SIG-M5 treated with dmso at 0.1 percent for 504 hours (cell line): Measurements from ENCODE around the gene GALNT2.
A peak's percentile ranks its signal among the peaks of the same experiment; 100 is the strongest.

Experiments
- DNase-seq: peaks from one replicate; lab custom pipeline; 2025; ENCODE audit not compliant: unreplicated experiment; lab: John Stamatoyannopoulos, UW

The GALNT2 gene

DNA sequence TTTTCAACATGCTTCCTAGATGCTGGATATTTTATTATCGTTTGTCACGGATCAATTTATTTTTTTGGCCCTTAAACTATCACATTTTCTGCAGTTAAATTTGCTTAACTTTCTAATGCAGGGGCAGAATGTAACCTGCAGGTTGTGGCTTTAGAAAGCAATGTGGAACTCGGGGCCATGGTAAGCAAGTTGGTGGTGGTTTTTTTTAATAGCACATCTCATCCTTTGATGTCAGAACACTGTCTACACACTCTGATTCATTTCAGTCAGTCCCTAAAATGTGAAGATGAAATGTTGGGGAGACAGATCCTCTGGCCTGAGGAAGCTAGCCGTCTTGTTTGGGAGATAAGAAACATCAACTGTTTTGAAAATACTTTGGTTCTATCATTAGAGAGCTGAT lies 89.5 kb downstream of the GALNT2 start:
- DNase-seq = no peak

DNA sequence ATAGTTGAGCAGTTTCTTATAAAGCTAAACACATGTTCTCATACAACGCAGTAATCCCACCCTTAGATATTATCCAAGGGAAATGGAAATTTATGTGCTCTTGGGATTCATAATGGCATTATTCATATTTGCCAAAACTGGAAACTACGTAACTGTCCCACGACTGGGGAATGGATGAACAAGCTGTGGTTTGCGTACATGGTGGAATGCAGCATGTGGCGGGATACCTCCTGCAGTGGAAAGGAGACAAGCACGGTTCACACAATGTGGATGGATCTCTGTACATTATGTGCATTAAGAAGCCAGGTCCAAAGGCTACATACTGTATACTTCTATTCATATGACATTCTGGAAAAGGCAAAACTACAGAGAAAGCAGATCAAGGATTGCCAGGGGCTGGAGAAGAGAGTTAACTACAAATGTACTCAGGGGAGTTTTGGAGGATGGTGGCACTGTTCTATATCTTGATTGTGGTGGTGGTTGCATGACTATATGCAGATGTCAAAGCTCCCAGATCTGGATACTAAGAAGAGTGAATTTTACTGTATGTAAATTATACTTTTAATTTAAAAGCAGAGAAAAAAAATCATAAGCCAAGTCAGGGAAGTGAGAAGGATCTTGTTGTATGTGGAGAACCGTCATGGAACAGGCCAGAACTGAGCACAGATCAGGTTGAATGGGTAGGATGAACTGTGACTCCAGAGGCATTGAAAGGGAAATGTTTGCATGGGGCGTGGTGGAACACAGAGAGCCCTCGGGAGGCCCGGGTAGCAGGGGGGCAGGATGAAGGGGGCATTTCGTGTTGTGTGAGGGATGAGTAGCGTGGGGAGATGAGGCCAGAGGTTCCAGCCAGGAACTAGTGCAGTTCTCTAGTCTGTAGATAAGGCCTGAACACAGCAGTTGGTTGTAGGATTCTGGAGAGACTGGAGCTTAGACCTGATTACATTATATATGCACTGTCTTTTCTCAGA lies 90.7 kb downstream of the GALNT2 start:
- DNase-seq = no peak

DNA sequence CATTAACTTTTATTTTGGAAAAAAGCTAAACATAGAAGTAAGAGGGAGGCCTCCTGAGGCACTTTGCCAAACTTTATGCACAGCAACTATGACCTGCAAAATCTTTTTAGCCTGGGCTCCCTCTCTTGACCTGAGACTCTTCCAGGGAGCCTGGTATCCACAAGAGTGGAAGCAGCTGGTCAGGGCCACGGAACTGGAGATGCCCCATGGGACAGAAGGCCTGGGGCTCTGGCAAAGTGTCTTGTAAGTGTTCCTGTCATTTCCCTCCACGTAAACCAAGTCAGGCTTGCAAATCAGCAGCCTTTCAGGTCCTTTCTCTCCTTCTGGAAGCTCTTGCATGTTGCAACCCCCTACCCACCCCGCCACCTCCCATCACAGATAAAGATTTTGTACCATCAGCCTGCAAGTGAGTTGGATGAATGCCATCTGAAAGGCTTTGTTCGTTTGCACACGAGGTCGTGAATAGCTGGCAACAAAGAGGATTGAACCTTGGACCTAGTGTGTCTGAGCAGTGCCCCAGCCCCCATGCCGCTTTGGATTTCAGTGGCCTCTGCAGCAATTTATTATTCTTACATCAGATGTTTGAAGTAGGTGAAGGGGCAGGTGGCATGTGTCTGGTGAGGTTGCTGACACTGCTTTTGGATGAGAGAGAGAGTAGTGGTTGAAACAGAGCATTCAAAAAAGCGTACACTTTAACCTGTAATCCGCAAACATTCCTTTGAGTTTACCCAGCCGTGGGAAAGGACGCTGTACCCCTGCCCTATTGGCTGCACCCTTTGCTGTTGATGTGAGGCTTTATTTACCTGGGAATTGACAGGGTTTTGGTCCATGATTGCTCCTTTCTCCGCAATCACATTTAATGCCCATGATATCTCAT lies 91.6 kb downstream of the GALNT2 start:
- DNase-seq = no peak

DNA sequence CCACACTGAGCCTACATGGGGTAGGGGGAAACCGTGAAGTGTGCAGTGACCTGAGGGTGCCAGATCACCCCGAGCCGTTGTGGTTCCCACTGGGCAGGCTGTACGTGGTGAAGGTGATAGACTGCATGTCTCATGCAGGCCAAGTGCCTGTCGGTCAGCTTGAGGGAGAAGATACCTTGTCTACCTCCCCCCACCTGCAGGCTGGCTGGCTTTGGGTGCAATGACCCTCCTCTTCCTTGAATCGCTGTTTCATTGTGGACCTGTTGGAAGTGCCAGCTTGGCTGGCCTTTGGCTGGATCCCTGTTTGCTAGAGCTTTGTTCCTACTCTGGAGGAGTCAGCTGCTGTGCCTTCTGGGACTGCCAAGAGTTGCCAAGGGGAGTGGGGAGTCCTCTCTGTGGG lies 92.5 kb downstream of the GALNT2 start:
- no peak for DNase-seq

DNA sequence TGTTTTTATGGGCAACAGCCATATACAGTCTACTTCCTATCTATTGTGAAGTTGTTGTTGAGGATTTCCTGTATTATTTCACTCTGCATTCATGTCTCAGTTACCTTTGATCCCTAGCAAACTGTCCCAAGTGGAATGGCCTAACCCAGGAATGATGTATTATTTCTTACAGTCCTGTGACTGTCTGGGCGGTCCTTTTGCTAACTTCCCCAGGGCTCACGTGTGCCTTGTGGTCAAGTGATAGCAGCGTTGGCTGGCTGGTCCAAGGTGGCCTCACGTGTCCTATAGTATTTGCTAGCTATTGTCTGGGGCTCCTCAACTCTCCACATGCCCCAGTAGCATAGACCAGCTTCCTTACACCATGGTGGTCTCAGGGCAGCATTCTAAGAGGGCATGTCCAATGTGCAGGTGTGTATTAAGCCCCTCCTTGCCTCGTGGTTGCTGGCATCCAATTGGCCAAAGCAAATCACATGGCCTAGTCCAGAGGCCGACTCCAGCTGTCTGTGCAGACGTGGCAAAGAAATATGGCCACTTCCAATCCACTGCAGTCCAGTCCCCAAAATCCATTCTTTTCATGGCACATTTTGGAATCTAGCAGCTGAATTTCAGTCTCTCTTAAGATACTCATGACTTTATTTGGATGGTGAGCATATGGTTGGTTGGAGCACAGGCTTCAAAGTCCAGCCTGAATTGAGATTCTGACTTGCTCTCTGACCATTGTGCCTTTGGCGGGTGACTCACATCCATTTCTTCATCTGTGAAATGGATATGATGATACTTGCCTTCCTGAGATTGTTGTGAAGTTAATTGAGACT lies 94.1 kb downstream of the GALNT2 start:
- DNase-seq = no peak

DNA sequence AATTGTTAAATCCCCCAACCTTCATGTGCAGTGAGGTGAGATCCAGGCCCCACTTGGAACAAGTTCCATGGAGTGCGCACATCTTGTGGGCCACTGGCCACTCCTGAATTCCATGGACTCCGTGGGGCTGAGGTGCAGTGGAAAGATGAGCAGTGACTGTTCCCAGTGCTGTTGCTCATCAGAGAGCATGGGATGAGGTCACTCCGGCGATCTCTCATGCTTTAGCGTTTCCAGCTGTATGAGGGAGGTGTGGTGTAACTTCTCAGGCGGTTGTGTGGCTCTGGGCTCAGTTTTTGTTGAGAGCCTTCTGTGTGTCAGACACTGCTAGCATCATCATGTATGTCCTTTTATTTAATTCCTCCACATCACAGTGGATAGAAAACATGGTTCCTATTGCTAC lies 96.2 kb downstream of the GALNT2 start:
- no peak for DNase-seq

DNA sequence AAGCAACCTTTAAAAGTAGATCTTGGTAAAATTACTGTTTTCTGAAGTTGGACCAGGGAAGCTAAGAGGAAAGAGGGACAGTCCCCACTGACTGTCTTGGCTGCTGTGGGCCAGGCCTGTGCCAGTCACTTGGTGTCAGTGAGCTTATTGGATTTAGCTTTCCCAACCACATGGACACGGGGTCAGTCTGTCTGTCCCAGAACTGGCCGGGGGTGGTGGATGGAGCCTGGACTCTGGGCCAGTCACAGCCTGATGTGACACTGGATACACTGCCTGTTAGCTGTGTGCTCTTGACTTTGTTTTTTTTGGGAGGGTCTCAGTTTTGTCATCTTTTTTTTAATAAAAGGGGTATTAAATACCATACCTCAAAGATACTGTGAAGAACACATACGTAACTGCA lies 96.7 kb downstream of the GALNT2 start:
- DNase-seq = no peak

DNA sequence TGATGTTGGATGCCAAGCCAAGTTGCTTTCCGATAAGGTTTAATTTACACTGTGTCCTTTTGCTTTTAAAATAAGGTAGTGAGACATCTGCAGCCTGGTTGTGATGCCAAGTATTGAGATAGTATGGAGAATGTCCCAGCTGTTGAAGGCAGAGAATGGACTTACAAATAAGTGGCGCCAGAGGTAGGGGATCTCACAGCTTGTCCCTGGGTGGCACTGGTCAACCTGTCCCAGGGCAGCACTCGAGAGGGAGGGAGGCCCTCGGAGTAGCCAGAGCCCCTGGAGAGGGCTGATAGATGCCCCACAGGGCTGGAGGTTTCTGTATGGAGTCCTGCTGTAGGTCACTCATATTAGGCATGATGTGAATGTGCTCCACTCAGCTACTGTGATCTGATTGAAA lies 98.5 kb downstream of the GALNT2 start:
- no peak for DNase-seq

DNA sequence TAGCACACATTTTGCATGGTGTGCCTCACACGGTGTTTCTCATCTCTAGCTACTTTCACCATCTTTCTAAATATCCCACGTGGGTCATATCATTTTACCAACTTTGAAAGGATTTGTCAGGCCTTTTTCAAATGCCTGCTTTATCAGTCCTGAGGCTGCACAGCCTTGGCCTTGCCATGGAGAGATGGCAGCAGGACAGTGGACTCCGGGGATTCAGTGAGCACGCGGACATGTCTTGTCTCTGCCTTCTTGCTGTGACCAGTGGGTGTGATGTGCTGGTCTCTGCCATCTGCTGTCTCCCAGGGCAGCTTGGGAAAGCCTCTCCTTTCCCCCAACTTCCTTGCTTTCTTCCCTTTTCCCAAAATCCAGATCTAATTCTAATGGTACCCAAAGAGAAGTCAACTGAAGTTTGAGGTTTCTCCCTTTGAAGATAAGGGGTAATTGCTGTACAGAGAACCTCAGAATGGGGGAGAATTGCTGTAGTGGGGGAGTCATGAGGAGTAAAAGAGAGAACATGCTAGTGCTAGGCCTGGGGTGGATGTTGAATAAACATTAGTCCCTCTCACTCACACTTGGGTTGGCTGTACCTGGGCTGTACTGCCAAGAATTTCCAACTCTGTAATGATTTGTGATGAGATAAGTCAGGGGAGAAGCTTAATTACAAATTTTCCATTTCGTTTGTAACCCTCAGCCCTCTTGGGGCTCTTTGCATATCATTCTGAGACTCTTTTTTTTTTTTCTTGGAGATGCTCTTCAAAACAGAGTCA lies 99.5 kb downstream of the GALNT2 start:
- DNase-seq = no peak

DNA sequence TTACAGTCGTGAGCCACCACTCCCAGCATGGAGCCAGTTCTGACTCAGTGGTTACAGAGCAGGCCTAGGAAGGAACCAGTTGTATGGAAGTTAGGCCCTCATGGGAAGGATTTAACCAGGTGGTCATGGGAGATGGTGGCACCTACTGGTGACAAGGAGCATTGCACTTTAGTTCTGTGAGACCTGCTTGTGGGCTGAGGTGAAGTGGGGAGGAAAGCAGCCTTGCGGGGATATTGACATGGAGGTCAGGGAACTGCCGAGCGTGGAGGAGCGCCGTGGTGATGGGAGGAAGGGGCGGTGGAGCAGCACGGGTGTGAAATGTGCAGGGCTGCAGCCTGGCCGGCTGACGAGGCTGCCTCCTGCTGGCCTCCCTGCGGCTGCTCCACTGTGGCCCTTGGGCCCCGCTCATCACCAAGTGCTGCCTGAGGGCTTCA lies 100.4 kb downstream of the GALNT2 start:
- peak; percentile 61 for DNase-seq

DNA sequence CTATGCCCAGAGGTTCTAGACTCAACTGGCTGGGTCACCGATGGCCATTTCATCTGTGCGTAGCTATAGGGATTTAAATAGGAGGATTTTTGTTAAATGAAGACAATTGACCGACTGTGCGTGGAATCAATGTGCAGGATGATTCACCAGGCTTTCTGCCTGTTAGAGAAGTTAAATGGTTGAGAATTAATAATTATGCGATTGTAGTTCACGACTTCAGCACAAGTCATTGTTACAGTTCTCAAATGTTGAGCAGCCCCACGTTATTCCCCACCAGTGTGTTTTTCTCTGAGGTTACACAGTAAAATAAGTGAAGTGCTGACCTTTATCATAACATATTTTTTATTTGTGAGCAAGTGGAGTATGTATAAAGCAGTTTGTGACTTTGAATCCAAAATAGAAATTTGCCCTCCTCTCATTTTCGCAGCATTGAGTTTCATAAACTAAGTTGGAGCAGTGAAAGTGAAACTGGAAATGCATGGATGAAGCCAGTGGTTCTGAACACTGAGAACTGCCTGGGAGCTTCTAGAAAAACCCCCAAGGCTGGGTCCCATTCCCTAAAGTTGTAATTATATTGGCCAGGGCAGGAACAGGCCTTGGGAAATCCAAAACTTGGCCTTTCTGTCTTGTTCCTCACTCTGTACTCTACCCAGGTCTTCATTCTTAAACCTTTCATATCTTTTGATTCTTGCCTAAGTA lies 102.6 kb downstream of the GALNT2 start:
- no peak for DNase-seq

DNA sequence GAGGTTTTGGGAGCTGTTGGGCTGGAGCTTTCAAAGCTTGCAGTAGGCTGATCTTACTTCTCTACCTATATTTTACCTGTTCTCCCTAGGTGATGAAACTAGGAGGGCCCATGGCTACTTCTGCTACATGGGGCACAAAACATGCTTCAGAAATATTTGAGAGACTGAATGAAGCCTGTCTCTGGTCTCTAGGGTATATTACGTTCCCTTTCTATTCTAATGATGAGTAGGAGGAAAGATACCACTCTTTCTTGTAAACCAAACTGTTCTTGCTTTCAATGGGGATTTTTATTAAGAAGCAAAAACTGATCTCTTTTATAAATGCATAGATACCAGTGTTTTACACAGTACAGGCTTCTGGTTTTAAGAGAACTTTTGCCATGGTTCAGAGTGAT lies 103.1 kb downstream of the GALNT2 start:
- DNase-seq = no peak

DNA sequence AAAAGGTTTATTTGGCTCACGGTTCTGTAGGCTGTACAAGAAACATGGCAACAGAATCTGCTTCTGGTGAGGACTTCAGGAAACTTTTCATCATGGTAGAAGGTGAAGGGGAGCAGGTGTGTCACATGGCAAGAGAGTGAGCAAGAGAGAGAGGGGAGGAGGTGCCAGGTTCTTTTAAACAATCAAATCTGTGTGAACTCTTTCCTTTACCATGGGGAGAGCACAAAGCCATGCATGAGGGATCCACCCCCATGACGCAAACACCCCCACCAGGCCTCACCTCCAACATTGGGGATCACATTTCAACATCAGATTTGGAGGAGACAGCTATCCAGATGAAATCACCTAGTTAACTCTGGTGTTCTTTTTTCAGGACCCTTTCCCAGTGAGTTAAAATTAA lies 103.6 kb downstream of the GALNT2 start:
- DNase-seq = no peak

DNA sequence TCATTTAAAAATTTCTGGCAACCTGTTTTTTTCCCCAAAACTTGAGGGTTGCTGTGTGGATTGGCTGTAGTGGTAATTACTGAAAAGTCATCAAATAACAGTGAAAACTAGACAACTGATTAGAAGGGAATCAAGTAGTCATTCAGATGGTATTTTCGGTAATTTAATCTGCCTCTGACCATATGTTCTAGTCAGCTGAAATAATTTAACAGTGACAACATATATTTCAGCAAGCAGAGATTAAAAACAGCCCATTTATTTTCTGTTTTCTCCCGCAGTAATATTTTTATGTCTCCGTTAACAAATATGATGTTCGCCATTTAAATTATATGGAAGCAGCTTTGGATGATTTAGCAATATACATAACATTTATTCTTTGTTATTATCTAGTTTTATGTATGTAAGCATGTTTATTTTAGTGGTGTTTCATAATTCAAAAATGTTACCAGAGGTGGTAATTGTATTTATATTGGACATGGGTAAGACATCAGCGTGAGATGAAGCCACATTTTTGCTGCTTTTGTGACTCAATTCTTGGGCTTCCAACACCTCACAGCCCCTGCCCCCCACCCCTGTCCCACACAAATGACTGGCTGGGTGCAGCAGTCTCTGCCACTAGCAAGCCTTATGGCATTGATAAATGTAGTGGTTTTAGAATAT lies 104.4 kb downstream of the GALNT2 start:
- no peak for DNase-seq

DNA sequence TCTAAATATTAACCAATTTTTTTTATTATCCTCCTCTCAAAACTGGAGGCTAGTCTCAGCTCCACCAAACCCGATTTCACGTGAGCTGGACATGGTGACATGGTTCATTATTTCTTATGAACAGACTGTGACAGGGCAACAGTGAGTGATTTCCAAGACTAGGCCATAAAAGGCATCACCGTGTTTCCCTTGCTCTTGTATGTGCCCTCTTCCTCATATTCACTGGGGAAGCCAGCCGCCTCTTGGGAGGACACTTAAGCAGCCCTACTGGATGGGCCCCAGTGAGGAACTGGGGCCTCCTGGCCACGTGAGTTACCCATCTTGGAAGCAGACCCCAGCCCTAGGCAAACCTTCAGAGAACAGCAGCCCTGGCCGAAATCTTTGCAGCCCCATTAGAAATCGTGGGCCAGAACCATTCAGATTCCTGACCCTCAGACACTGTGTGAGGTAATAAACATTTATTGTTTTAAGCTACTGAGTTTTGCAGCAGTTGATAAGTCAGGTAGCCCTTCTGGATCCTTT lies 105.0 kb downstream of the GALNT2 start:
- DNase-seq = no peak

DNA sequence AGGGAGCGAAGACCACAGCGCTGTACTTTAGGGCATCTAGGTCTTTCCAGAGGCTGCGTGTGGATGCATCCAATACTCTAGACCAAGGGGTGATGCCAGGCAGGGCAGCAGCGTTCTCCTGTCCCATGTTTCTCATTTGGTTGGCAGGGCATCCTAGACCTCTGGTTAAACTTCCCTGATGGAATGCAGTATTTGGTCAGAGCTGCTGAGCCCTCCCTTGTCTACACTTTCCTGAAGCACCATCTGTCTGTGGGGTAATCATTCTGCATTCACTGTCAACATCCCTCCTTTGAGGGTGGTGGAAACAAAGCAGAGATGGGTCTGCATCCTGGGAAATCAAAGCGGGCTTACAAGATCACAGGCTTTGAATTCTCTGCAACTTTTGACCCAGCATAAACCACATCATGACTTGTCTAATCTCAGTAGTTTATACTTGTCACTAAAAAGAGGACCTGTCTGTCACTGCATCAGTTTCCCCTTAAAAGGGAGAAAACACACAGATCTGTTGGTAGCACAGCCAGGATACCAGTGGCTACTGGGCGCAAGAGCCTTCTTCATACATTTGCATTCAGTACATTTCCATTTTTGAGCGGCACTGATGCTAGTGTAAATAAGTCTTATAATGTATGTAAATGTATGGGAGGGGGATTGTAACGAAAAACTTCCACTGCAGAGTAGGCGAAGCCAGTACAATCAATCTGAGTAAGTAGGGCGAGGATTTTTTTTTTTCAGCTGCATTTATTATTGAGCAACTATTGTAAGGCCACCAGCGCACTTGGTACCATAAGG lies 106.3 kb downstream of the GALNT2 start:
- DNase-seq = no peak

DNA sequence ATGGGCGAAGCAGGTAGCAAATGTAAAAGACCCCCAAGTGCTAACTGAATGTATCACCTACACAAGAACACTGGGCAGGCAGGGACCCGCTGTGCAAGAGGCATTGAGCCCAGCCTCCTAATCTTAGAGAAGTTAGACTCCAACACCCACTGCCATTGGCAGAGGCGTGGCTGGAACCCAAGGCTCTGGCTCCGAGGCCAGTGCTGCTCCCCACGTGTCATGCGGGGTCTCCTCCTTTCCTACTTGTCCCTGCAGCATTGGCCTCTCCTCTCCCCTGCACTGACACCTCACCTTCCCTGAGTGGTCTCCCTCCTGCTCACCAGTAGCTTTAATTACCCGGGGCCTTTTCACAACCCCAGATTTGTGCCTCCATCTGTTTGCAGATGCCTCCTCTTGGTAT lies 107.0 kb downstream of the GALNT2 start:
- DNase-seq = no peak

DNA sequence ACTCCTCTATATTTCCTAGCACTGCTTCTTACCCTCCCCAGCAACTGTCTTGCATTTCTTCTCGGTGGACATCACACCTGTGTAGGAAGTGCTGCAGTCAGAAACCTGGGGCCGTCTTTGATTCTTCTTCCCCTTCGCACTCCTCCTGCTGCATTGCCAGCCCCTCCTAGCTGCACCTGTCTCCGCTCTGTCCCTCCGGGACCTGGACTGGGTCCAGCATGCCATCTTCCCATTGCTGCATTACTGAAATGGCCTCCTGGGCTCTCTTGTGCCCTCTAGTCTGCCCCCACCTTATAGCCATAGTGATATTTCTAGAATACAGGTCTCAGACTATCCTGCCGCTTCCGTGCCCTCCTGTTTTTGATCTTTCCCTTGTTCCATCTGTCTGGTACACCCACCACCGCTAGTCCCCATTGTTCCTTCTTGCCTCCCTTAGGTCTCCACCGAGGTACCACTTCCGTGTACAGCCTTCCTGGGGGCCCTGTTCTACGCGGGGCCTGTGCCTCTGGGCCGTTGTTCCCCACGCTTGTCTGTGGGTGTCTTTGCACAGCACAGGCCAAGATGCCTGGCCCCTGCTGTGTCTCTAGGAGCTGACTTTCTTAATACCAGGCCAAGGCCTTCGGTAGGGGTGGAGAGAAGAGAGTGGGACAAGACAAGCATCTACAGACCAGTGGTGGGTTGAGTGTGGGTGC lies 107.6 kb downstream of the GALNT2 start:
- DNase-seq = no peak
